ENCODE data around the gene SPSB4. TPM values are rescaled to one million over a fixed set of nuclear protein-coding genes. Genes with fewer than 3 reads are reported as not detected.

Gene SPSB4
- total and polyA plus RNA-seq, 2 of the 13 experiments (the other 11 are each of a cell fraction or from before 2014, with no cell fraction given): not detected

DNA sequence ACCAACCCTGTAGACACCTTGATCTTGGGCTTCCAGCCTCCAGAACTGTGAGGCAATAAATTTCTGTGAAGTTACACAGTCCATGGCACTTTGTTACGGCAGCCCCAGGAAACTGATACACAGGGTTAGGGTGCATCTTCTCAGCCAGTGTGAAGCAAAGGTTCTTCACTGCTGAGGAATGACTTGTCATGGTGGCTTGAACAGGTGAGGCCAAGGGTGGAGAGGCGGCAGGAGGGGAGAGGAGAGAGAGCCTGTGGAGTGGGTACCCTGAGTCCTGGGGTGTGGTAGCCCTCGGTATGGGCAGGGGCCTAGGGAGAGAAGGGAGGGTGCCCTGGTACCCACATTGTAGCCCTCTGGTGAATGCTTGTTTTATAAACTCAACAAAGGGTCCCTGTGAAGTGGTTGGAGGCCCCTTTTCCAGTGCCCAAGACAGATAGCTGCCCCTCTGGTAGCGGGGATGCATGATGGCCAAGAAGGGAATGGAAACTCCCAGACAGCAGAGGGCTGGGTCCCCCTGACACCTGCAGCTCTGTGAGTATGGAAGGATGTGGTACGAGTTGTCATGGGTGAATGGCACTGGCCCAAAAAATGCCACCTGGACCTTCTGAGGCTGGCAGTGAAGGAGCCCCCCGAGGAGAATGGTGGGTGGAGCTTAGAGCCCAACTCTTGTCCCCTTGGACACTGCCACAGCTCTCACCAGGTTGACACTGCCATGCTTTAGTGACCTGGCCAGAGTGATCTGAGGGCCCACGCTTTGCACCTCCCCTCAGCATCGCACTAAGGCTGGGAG, 49.6 kb downstream of the SPSB4 start:
- FAIRE-seq (no peak), DNase-seq (ENCODE audit: low spot score) (no peak), ATAC-seq (no peak)
- no peaks in the 10 kb centered on the region for H4K20me1 ChIP-seq (ENCODE audit: insufficient read depth, low read length)
- H3K4me2 ChIP-seq (ENCODE audit: low read depth, low read length): no peak overlapping the region
- H3K36me3 ChIP-seq (replicated peaks in 1 of 2; ENCODE audit: control insufficient read depth in 1 of 2, insufficient read depth in 2 of 2, low read length in 2 of 2): no peaks in the 10 kb centered on the region
- intact Hi-C loops (cut with micrococcal nuclease; ENCODE audit: unreplicated experiment): no loop called here
- CTCF ChIA-PET (ENCODE audit: low intra/inter-chr PET ratio, low total read pairs): no interaction called here
- TF ChIP-seq ZBTB3 (CRISPR knock-in tag; IDR thresholded peaks at IDR 0.05; ENCODE audit: borderline replicate concordance, low read depth): no peak
- no peak for TF ChIP-seq RFX3 (CRISPR knock-in tag; IDR thresholded peaks at IDR 0.05)
- no peak for TF ChIP-seq GATAD2A (CRISPR knock-in tag; IDR thresholded peaks at IDR 0.05)
- no peak for TF ChIP-seq SIN3B (IDR thresholded peaks at IDR 0.05; ENCODE audit: low read length)
- no peak for TF ChIP-seq ZNF772 (CRISPR knock-in tag; IDR thresholded peaks at IDR 0.05)
- TF ChIP-seq, protein P1, sequence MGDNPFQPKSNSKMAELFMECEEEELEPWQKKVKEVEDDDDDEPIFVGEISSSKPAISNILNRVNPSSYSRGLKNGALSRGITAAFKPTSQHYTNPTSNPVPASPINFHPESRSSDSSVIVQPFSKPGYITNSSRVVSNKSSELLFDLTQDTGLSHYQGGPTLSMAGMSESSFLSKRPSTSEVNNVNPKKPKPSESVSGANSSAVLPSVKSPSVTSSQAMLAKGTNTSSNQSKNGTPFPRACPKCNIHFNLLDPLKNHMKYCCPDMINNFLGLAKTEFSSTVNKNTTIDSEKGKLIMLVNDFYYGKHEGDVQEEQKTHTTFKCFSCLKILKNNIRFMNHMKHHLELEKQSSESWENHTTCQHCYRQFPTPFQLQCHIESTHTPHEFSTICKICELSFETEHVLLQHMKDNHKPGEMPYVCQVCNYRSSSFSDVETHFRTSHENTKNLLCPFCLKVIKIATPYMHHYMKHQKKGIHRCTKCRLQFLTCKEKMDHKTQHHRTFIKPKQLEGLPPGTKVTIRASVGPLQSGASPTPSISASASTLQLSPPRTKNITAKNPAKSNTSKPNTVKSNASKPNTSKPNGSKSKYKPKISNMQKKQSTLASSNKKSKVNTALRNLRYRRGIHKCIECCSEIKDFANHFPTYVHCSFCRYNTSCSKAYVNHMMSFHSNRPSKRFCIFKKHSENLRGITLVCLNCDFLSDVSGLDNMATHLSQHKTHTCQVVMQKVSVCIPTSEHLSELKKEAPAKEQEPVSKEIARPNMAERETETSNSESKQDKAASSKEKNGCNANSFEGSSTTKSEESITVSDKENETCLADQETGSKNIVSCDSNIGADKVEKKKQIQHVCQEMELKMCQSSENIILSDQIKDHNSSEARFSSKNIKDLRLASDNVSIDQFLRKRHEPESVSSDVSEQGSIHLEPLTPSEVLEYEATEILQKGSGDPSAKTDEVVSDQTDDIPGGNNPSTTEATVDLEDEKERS (CRISPR knock-in tag; IDR thresholded peaks at IDR 0.05): no peak
- TF ChIP-seq RBM39 (IDR thresholded peaks at IDR 0.05; ENCODE audit: low read depth, low read length, poor library complexity, severe bottlenecking): no peak
- TF ChIP-seq ZNF207 (IDR thresholded peaks at IDR 0.05; ENCODE audit: borderline replicate concordance): no peak
- TF ChIP-seq CC2D1A (CRISPR knock-in tag; IDR thresholded peaks at IDR 0.05): no peak
- no peak for TF ChIP-seq ATF7-NPFF (CRISPR knock-in tag; IDR thresholded peaks at IDR 0.05; ENCODE audit: low read depth)
- TF ChIP-seq, protein P2, sequence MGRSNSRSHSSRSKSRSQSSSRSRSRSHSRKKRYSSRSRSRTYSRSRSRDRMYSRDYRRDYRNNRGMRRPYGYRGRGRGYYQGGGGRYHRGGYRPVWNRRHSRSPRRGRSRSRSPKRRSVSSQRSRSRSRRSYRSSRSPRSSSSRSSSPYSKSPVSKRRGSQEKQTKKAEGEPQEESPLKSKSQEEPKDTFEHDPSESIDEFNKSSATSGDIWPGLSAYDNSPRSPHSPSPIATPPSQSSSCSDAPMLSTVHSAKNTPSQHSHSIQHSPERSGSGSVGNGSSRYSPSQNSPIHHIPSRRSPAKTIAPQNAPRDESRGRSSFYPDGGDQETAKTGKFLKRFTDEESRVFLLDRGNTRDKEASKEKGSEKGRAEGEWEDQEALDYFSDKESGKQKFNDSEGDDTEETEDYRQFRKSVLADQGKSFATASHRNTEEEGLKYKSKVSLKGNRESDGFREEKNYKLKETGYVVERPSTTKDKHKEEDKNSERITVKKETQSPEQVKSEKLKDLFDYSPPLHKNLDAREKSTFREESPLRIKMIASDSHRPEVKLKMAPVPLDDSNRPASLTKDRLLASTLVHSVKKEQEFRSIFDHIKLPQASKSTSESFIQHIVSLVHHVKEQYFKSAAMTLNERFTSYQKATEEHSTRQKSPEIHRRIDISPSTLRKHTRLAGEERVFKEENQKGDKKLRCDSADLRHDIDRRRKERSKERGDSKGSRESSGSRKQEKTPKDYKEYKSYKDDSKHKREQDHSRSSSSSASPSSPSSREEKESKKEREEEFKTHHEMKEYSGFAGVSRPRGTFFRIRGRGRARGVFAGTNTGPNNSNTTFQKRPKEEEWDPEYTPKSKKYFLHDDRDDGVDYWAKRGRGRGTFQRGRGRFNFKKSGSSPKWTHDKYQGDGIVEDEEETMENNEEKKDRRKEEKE (IDR thresholded peaks at IDR 0.05): no peak
- H3K9ac ChIP-seq (ENCODE audit: insufficient read depth, low read depth, low read length): no peak overlapping the region
- H2AFZ ChIP-seq (ENCODE audit: low read length): no peak overlapping the region
- no peaks in the 10 kb centered on the region for H3K9me3 ChIP-seq (ENCODE audit: low read length)
- H3K79me2 ChIP-seq (ENCODE audit: insufficient read depth, low read length): no peaks in the 10 kb centered on the region
- POLR2A ChIA-PET: no interaction called here
- no peak overlapping the region for H3K4me3 ChIP-seq (replicated peaks in 1 of 3; ENCODE audit: insufficient read depth in 1 of 3, low read depth in 2 of 3, low read length in 3 of 3)
- H3K27ac ChIP-seq (ENCODE audit: extremely low read length, insufficient read depth, low read length): no peak overlapping the region
- 20% methylated on average over 5 of the region's 8 CpGs for WGBS (ENCODE audit: low lambda C conversion rate)
- H3K4me1 ChIP-seq (ENCODE audit: insufficient read depth, low read length): 0 out of 2 replicates have a peak, but pooled peaks cover 8% of the 10 kb centered on the region
- no peaks in the 10 kb centered on the region for H3K27me3 ChIP-seq (ENCODE audit: control insufficient read depth in 1 of 2, insufficient read depth in 2 of 2, low read length in 2 of 2)
- in situ Hi-C loops (cut with HindIII; ENCODE audit: extremely low pct_ligation_motif_present, low pct_unique_long_range_greater_than_20kb): loop anchor here (10.0 kb wide), 2 partner anchors 96 to 206 kb away; no protein-coding TSS in a partner anchor
- BruUV-seq (replicated peaks): no TSS peak
